ENCODE data around the gene SYNDIG1L.

GRCh38 chr14:74413627-74414026 lies 12.4 kb downstream of the SYNDIG1L start:
- TF ChIP-seq EZH2phosphoT487 (IDR thresholded peaks at IDR 0.05; ENCODE audit: borderline replicate concordance) (no peak), CTCF (conservative IDR thresholded peaks at IDR 0.05; ENCODE audit: low read length) (no peak)

Data from Loucy (cell line).